ENCODE data around the gene ESRRB.

ESRRB gene

GRCh38 chr14:76501156-76501720 is 125.3 kb downstream of the ESRRB start:
- peaks cover 0 to 15% (median 3%) of the 10 kb centered on the region in 10 experiments; a peak in 5 of 20 replicates for H3K4me1 ChIP-seq
- no peak overlapping the region for H3K4me3 ChIP-seq
- TF ChIP-seq Cebpa-rat (IDR thresholded peaks at IDR 0.05): no peak
- H3K27me3 ChIP-seq: no peaks in the 10 kb centered on the region
- H3K27ac ChIP-seq: no peak overlapping the region
- no peaks in the 10 kb centered on the region for H4K20me1 ChIP-seq
- no peaks in the 10 kb centered on the region for H3K36me3 ChIP-seq
- no peaks in the 10 kb centered on the region for H3K9me3 ChIP-seq (replicated peaks in 1 of 11)
- no peak overlapping the region for H3K4me2 ChIP-seq
- no peak overlapping the region for H3K9ac ChIP-seq

DNA sequence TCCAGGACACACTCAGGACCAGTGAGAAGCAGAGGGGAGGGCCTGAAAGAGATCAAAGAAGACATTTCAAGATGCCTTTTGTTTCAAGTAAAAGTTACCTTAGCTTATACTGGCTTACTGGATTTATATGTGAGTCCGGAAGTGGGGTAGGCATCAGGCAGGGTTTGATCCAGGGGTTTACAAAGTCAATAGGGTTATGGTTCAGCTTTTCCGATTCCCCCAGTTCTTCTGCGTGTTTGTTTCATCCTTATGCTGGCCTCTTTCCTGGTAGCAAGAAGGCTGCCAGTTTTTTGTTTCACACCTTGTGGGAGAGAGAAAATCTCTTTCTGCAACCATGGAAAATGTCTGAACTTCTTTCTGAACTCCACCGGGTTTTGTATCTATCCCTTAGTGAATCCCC is 126.3 kb downstream of the ESRRB start:
- no peak overlapping the region for H3K4me3 ChIP-seq
- no peaks in the 10 kb centered on the region for H3K36me3 ChIP-seq
- no peaks in the 10 kb centered on the region for H4K20me1 ChIP-seq
- peaks cover 0 to 10% (median 3%) of the 10 kb centered on the region in 10 experiments; a peak in 5 of 20 replicates for H3K4me1 ChIP-seq
- H3K27me3 ChIP-seq: no peaks in the 10 kb centered on the region
- no peak overlapping the region for H3K4me2 ChIP-seq
- no peaks in the 10 kb centered on the region for H3K9me3 ChIP-seq (replicated peaks in 1 of 11)
- no peak for TF ChIP-seq Cebpa-rat (IDR thresholded peaks at IDR 0.05)
- no peak overlapping the region for H3K9ac ChIP-seq
- no peak overlapping the region for H3K27ac ChIP-seq

DNA sequence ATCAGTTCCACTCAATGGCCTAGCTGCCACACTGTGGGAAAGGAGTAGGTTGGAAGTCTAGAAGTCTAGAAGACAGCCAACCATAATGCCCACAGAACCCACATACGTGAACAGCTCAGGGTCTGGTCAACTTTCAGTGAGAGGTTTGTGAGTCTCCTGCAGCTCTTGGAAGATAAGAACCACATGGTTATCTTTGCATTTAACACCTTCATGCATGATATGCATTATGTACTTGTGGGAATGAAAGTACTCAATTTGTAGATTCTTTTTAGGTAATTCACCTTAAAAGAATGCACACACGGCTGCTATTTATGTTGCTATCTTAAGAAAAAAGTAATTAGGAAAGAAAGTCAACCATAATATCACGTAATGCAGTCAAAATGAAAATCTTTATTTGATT is 126.7 kb downstream of the ESRRB start:
- H3K4me1 ChIP-seq: peaks cover 0 to 10% (median 3%) of the 10 kb centered on the region in 10 experiments; a peak in 5 of 20 replicates
- no peak overlapping the region for H3K4me2 ChIP-seq
- no peaks in the 10 kb centered on the region for H3K27me3 ChIP-seq
- H4K20me1 ChIP-seq: no peaks in the 10 kb centered on the region
- H3K36me3 ChIP-seq: no peaks in the 10 kb centered on the region
- H3K9ac ChIP-seq: no peak overlapping the region
- TF ChIP-seq Cebpa-rat (IDR thresholded peaks at IDR 0.05): no peak
- H3K27ac ChIP-seq: no peak overlapping the region
- H3K4me3 ChIP-seq: no peak overlapping the region
- H3K9me3 ChIP-seq (replicated peaks in 1 of 11): no peaks in the 10 kb centered on the region

DNA sequence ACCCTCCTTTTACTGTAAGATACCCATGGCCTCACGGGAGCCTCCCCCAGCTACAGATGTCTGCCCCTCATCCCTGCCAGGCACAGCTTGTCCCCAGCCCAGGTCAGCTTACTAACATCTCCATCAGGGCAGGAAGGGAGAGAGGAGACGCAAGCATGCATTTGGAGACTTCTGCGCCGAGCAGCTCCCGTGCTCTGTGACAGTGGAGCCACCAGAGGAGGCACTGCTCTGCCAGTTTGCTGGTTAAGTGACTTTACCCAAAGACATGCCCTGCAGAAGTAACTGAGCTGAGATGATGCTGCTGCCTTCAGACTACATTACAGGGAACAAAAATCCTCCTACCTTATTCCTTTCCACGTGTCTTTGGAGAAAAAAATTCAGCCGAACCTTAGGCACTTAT is 133.4 kb downstream of the ESRRB start:
- Histone ChIP-seq H3K4me3 (no peak overlapping the region), H3K4me1 (no peaks in the 10 kb centered on the region), H3K4me2 (no peak overlapping the region), H3K27me3 (no peaks in the 10 kb centered on the region), H4K20me1 (no peaks in the 10 kb centered on the region), H3K36me3 (no peaks in the 10 kb centered on the region), H3K27ac (no peak overlapping the region), H3K9ac (no peak overlapping the region), H3K9me3 (replicated peaks in 1 of 11) (no peaks in the 10 kb centered on the region)
- TF ChIP-seq Cebpa-rat (IDR thresholded peaks at IDR 0.05): no peak

DNA sequence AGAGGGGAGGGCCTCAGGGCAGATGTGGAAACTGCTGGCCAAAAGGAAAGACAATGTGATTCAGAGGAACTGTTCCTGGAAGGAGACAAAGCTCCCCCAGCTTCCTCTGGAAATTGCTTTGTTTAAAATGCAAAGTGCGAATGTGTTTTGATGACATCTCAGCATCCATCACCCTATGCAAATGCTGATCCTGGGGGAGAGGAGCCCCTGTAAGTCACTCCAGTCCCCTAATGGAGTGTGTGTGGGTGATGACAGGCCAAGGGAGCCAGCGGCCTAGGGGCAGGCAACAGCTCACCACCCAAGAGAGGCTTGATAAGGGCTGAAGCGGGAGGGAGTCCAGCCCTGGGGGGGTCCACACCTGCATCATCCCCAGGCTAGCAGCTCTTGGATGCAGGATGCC is 134.2 kb downstream of the ESRRB start:
- Histone ChIP-seq H3K4me1 (peaks cover 0 to 2% (median 0%) of the 10 kb centered on the region in 10 experiments; a peak in 3 of 20 replicates), H3K27ac (no peak overlapping the region), H3K9ac (no peak overlapping the region), H3K4me3 (no peak overlapping the region), H4K20me1 (no peaks in the 10 kb centered on the region), H3K4me2 (no peak overlapping the region), H3K27me3 (no peaks in the 10 kb centered on the region), H3K9me3 (replicated peaks in 1 of 11) (no peaks in the 10 kb centered on the region; a peak in 1 of 22 replicates), H3K36me3 (no peaks in the 10 kb centered on the region)
- no peak for TF ChIP-seq Cebpa-rat (IDR thresholded peaks at IDR 0.05)

GRCh38 chr14:76514213-76514998 is 138.5 kb downstream of the ESRRB start:
- Histone ChIP-seq H3K27me3 (no peaks in the 10 kb centered on the region), H3K27ac (no peak overlapping the region)

DNA sequence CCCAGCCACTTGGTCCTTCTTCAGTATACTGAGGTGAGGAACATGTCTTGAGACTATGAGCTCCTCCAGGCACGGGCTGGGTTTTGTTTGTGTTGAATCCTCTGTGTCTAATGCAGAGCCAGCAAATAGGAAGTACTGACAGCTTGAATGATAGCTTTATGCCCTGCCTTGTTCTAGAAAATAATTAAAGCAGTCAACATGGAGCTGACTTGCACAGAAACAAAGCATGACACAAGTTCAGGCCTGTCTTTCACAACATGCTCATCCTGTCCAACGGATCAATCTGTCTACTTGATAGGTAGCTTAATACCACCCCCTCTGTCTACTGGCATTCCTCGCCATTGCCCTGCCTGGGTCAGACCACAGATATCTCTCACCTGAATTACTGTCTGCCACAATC is 140.9 kb downstream of the ESRRB start:
- H3K27me3 ChIP-seq: no peaks in the 10 kb centered on the region
- peaks cover 13 to 21% (median 15%) of the 10 kb centered on the region in 11 experiments for H3K9me3 ChIP-seq (replicated peaks in 1 of 11)
- H4K20me1 ChIP-seq: no peaks in the 10 kb centered on the region
- no peak overlapping the region for H3K27ac ChIP-seq
- peaks cover 0 to 5% (median 0%) of the 10 kb centered on the region in 10 experiments; a peak in 4 of 20 replicates for H3K4me1 ChIP-seq
- H3K4me2 ChIP-seq: no peak overlapping the region
- no peaks in the 10 kb centered on the region for H3K36me3 ChIP-seq
- no peak overlapping the region for H3K9ac ChIP-seq
- H3K4me3 ChIP-seq: no peak overlapping the region
- no peak for TF ChIP-seq Cebpa-rat (IDR thresholded peaks at IDR 0.05)

More at GRCh38 chr14:76514213-76514998, 138.5 kb downstream of the ESRRB start:
- Histone ChIP-seq H4K20me1 (no peaks in the 10 kb centered on the region), H3K9me3 (replicated peaks in 1 of 11) (peaks cover 0 to 8% (median 0%) of the 10 kb centered on the region in 11 experiments; a peak in 2 of 22 replicates), H3K36me3 (no peaks in the 10 kb centered on the region), H3K9ac (no peak overlapping the region), H3K4me2 (peak overlapping the region in 1 of 11 experiments; percentile 1; a peak in 1 of 22 replicates), H3K4me3 (no peak overlapping the region), H3K4me1 (peaks cover 0 to 5% (median 0%) of the 10 kb centered on the region in 10 experiments; a peak in 4 of 20 replicates)
- TF ChIP-seq Cebpa-rat (IDR thresholded peaks at IDR 0.05): no peak

GRCh38 chr14:76518366-76518765 is 142.4 kb downstream of the ESRRB start:
- Histone ChIP-seq H3K4me1 (peaks cover 0 to 5% (median 0%) of the 10 kb centered on the region in 10 experiments; a peak in 4 of 20 replicates), H3K4me3 (no peak overlapping the region), H3K27me3 (no peaks in the 10 kb centered on the region), H4K20me1 (no peaks in the 10 kb centered on the region), H3K4me2 (no peak overlapping the region), H3K9me3 (replicated peaks in 1 of 11) (peaks cover 17 to 29% (median 21%) of the 10 kb centered on the region in 11 experiments), H3K9ac (no peak overlapping the region), H3K36me3 (no peaks in the 10 kb centered on the region), H3K27ac (no peak overlapping the region)
- TF ChIP-seq Cebpa-rat (IDR thresholded peaks at IDR 0.05): no peak

GRCh38 chr14:76525106-76525821 is 149.3 kb downstream of the ESRRB start:
- Histone ChIP-seq H3K27ac (no peak overlapping the region), H3K4me3 (no peak overlapping the region), H3K27me3 (no peaks in the 10 kb centered on the region), H3K4me1 (no peaks in the 10 kb centered on the region), H3K9ac (no peak overlapping the region), H3K4me2 (no peak overlapping the region), H4K20me1 (no peaks in the 10 kb centered on the region), H3K9me3 (replicated peaks in 1 of 11) (peaks cover 17 to 24% (median 21%) of the 10 kb centered on the region in 11 experiments; a peak in 21 of 22 replicates), H3K36me3 (no peaks in the 10 kb centered on the region)
- TF ChIP-seq Cebpa-rat (IDR thresholded peaks at IDR 0.05): no peak

Data from BLaER1 treated with 17β-estradiol and CSF1 and Interleukin-3, amounts not matched to agents 10 nM and 100 nM (cell line).